ENCODE measurements around the gene NAIF1.

The NAIF1 gene

DNA sequence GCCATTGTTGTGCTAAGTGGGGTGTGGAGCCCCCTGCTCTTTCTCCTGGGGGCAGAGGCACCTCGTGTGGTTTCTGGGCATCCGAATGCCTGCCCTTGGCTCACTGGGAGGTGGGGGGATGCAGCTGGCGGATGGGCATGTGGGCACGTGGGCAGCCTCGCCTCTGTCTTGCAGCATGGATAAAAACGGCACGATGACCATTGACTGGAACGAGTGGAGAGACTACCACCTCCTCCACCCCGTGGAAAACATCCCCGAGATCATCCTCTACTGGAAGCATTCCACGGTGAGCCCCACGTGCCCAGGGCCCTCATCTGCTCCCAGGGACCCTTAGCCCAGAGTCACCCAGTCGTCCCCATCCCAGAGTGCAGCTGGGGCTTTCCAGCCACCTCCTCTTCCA is 35.1 kb upstream of the NAIF1 start:
- no peak for DNase-seq (ENCODE audit: low spot score)

DNA sequence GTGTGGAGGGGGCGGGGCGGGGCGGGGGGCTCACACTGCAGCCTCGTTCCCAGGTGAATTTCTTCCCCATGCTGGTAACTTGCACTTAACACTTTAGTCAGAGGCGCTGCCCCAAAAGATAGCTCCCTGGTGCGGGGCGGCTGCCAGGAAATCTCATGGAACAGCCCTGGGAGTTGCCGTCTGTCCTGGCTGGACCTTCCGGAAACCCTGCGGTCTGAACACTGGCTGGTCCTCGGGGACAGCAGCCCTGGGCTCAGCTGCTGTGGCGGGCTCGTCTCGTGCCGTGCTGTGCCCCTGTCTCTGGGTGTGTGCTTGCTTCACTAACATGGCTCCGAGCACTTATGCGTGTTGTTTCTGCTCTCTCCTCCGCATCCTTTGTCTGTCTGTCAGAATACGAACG is 34.6 kb upstream of the NAIF1 start:
- no peak for DNase-seq (ENCODE audit: low spot score)

DNA sequence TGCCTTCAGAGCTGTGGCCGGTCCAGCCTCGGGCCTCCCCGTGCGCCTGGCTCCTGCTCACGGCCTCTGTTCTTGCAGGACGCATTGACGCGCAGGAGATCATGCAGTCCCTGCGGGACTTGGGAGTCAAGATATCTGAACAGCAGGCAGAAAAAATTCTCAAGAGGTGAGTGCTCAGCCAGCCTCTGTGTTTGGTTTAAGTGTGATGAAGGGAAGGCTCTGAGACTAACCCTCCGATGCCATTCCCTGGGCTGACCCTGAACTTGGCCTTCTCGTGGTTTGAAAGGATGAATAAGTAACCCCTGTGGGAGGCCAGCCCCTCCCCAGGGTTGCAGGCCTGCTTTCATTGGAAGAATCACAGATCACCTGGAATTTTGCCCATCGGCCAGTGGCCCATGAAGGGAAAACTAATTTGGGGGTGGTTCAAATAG is 34.1 kb upstream of the NAIF1 start:
- DNase-seq (ENCODE audit: low spot score) = no peak

DNA sequence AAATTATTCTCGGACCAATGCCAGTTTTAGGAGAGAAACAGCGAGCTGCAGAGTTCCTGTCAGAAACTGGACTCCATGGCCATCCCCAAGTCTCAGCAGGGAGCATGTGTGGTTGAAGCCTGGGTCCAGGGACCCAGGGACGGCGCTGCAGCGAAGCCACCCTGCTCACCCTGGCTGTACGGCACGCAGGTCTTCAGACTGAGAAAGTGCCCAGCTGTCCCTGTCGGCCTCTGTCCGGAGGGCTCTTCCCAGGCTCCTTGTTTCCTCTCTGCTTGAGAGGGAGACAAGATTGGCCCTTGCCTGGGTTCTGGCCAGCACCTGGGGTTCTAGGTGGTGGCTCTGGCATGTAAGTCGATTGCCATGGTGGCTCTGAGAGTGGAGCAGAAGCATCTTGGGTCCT is 33.5 kb upstream of the NAIF1 start:
- DNase-seq (ENCODE audit: low spot score) = no peak

DNA sequence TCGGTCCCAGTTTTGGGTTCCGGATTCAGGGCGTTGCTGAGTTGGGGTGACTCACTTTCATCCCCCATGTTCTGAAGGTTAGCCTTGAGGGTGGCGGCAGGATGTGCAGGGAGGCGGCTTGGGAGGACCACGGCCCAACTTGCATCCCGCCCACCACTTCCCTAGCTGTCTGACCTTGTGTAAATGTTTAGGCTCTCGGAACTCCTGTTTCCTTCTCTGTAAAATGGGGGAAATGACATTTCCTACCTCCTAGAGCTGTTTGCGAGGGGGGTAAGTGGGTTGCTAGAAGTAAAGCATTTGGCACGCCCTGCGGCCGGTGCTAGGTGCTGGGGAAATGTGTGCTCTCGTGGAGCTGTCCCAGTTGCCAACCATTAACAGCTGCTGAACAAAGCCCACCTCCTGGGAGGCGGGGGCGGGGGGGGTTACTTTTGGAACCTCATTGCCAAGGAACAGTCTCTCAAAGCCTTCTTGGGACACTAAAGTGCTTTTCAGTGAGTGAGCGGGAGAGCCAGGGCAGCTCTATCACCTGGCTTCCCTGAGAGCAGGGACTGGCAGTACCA is 32.9 kb upstream of the NAIF1 start:
- no peak for DNase-seq (ENCODE audit: low spot score)

DNA sequence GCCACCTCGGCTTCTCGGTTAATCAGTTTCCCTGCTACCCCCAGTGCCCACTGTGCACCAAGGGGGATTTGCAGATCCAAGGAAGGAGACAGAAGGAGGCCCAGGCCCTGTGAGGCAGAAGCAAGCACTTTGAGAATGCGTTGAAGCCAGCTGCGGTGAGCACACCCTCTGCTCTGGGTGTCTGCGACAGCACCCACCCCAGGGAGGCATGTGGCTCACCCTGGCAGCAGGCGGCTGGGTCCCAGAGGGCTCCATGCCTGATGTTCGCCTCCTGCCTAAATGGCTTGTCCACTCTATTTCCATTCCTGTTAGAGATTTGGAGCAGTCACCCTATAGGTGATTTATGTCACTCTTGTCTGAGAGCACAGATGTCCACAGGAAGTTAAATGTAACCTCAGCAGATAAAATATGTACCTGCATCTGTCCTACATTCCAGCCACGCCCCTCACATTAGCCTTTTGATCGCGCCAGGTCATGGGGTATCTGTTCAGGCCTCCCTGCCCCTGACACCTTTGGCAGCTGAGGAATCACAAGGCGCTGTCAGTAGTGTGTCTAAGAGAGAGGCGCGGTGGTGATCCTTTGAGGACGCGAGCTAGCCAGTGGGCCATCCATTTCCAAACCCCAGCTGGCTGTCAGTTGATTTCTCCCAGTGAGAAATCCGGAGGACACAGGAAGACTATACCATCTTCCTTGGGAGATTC is 32.3 kb upstream of the NAIF1 start:
- DNase-seq (ENCODE audit: low spot score) = no peak

DNA sequence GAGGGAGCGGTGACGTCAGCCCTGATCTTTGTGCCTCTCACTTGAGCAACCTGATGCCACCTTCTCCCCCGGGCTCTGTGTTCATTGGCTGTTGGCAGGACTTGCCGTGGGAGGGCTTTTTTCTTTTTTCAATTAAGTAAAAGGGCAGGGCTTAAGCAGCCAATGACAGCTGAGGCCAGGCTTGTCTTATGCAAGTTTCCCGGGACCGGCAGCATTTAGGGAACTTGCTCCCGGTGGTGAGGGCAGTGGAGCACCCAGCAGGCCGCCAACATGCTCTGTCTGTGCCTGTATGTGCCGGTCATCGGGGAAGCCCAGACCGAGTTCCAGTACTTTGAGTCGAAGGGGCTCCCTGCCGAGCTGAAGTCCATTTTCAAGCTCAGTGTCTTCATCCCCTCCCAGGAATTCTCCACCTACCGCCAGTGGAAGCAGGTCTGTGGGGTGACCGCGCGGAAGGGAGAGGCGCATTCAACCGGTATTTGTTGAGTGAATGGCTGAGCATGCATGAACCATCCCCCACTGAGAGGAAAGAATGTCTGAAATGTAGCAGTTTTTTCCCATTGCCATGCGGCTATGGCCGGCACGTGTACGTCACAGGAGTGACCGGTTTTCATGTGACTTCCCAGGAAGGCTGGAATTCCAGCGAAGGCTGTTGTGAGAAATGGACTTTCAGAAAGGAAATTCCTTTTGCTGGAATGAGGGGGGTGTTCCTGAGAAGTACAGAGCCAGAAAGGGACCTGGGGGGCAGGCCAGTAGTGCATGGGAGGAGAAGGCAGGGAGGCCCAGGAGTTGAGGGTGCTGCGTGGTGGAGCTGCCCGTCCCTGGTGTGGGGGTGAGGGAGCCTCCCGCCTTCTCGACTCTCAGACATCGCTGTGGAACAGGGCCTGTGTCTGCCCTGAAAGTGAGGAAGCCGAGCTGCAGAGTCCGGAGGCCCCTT is 31.4 kb upstream of the NAIF1 start:
- DNase-seq (ENCODE audit: low spot score) = peak; percentile 93

DNA sequence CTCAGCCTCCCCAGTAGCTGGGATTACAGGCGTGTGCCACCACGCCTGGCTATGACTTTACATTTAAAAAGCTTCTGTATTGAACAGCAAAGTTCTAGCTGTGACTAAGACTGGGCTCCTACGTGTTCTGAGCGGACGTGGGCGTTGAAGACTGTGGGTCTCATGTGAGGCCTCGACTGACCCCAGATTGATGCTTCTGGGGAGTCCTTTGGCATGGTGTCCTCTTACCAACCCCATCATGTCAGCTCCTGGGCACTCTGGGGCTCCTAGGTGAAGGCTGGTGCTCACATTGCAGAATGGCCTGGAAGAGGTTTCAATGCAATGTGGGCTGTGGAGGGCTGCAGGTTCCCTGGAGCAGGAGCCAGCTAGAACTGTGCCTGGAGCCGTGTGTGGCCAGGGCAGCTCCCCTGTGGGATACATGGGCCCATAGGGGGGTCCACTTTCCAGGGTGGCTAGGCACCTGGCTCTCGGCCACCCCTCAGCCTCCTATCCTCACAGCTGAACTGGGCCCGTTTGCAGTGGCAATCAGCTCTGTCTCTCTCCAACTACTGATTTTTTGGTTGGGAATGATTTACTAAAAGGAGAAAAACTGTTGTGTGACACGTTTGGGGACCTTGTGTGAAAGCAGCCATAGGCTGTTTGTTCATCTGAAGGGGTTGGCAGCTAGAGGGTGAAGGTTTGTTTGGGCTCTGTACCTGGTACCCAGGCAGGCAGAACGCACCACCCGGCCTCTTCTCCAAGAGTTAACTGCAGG is 30.6 kb upstream of the NAIF1 start:
- DNase-seq (ENCODE audit: low spot score) = no peak

DNA sequence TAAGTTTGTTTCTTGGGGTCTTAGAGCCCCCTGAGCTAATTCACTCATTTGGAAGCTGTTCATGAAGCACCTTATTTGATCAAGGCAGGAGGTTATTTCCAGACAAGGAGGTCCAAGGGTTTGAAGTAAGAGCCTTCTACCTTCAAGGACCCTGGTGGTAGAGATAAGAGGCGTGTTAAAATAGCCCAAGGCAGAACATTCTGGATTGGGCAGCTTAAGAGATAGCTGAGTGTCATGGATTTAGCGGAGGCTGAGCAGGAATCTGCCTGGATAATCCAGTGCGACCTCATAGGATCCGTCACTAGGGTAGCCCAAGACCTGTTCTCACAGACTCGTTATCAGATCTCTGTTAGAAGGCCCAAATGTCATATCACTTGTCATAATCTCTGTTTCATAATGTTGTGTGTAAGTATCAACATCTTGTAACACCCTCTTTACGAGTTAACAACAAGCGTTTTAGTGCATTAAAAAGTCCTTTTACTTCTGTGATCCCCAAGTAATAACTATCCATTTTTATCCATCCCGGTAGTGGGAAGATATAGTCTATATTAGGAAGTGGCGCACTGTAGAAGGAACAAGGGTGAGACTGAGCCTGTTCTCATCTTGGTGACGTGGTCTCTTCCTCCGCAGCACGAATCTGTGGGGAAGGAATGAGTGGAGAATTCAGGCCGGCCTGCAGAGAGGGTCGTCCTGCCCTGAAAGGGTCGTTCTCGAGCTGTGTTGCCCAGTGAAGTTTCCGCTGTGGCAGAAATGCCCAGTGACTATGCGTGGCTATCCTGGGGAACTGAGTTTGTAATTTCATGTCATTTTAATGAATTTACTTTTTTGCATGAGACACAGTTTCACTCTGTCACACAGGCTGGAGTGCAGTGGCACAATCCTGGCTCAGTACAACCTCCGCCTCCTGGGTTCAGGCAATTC is 29.8 kb upstream of the NAIF1 start:
- DNase-seq (ENCODE audit: low spot score) = no peak

DNA sequence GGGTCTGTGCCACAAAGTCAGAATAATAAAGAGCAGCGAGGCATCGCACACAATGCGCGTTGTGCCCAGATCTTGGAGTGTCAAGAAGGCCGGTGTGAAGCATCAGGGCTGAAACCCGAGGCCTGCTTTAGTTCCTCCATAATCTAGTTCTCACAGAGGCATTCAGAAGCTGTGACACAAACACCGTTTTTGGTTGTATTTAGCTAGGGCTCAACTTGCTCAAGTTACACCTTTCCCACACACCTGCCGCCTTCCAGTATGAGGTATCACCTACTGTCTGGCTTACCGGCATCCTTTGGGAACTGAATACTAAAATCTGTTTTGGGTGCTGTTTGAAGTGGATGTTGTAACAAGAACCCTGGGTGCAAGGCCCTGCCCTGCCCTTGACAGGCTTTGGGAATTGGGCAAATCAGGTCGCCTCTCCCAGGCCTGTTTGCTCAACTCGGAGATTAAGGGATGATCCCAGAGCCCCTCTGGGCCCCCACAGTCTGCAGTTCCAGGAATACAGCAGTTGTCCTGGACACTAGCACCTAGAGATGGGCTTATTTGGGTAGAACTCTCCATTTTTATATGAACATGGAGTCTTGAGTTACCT is 27.9 kb upstream of the NAIF1 start:
- no peak for DNase-seq (ENCODE audit: low spot score)

DNA sequence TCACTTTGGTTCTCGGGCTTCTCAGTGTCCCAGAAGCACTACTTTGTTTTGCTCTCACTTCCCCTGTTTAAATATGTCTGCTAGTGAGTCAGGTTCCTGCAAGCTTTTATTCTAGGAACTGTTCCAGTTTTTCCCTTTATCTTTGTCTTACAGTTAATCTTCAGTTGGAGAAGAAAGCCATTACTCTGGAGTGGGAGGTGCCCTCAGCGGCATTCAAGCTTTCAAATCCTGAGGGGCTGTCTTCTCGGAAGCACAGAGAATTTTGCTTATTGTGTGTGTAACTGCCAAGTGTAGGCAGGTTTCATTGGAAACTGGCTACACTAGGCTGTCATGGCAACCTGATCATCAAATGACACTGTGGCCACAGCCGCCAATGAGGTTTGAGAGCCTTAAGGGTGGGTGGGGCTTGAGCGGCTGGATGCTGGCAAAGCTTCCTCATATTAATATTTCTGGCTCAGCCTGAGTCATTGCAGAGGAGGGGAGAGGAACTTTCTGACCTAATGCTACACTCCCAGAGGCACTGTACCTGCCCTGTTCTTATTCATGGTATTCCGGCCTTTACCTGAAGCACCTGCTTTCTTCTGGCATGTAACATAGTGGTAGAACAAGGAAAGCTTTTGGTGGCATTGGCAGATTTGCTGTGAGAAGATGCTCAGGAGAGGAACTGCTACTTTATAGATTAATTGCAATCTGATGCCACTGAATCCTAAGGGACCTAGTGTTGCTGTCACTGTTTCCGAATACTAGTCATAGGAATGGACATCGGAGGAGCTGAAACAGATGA is 27.2 kb upstream of the NAIF1 start:
- DNase-seq (ENCODE audit: low spot score) = peak; percentile 96

DNA sequence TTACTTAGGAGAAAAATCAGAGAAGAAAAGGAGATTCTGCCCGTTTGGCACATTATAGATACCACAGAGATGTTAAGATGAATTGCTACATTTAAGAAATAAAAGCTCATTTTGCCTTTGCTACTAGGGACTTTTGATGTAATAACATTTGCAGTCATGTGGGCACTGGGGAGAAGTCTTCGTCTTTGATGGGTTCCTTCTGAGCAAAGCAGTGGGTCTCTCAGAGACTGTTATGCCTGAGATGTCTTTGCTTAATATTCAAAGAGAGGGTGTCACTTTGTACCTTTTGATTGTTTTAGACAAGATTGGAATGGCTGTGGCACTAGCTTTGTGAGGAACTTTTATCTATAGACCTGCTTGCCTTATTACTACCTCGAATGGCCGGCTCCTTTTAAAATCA is 25.9 kb upstream of the NAIF1 start:
- DNase-seq (ENCODE audit: low spot score) = no peak

DNA sequence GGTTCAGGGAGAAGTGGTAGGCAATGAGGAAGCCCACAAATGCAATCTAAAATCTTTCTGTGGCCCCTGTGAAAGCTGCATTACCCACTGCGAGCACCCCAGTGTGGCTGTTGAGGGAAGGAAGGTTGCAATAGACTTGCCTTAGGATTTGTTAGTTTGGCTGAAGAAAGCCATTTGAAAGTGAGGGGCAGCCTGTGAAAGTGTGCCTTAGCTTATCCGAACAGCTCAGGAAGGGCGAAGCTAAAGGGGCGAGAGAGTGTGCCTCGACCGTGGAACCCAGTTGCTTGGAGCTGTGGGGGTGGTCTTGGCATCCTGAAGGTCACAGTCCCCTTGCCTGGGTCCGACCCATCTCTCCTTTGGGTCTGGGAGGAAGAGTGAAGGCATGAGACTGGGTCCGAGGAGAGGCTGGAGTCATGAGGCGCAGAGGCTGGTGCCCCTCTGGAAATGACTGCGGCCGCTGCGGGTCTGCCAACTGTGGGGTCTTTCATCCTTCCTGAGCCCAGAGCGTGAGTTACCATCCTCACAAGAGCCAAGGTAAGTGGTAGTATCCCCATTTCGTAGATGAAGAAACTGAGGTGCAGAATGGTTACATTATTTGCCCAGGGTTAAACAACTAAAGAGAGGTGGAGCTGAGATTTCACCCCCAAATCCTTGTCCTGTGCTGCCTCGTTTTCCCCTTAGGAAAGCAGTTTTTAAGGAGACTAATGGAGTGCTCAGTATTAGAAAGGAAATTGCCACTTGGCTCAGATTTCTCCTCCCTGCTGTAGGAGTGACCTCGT is 25.3 kb upstream of the NAIF1 start:
- DNase-seq (ENCODE audit: low spot score) = no peak

DNA sequence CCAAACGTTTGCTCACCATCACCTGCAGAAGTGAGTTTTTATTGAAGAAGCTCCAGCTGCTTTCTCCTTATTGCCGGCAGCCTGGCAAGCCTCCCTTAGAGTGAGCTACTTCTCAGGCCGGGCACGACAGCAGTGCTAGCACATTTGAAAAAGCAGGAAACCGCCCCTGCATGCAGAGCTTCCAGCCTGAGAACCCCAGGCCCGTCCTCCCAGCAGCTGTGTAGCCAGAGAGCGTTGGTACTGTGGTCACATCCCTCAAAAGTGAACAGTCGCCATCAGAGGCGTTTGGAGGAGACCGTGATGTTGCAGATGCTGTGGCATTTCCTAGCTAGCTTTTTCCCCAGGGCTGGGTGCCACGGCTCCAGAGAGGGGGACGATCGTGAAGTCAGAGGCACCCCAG is 24.5 kb upstream of the NAIF1 start:
- DNase-seq (ENCODE audit: low spot score) = peak; percentile 74

DNA sequence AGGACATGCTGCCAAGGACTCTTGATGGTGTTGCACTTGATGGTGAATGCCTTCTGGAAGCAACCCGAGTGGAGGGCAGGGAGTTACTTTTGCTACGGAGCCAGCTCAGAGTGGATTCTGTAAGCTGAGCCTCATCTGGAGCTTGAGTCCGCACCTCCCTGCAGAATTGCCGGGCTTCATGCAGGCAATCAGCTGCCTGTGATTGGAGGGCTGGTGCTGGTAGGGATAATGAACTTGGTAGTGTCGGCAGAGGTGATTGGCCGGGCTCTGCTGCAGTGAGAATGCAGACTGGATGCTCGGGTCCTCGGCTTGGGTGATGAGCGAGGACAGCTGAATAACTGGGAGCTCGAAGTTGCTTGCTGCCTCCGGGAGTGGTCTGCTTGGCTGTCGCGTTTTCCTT is 24.0 kb upstream of the NAIF1 start:
- DNase-seq (ENCODE audit: low spot score) = peak; percentile 96

DNA sequence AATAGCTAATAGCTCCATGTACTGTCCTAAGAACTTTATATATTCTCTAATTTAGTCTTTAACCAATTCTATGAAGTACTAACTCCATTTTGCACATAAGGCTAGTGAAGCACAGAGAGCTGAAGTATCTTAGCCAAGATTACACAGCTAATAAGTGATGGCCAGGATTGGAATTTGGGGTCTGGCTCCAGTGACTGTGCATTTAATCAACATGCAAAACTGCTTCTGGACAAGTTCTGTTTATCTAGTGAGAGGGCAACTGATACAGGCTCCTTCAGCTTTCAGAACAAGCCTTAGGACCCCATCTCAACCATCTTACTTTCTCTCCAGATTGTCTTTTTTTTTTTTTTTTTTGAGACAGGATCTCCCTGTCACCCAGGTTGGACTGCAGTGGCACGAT is 22.2 kb upstream of the NAIF1 start:
- DNase-seq (ENCODE audit: low spot score) = no peak

DNA sequence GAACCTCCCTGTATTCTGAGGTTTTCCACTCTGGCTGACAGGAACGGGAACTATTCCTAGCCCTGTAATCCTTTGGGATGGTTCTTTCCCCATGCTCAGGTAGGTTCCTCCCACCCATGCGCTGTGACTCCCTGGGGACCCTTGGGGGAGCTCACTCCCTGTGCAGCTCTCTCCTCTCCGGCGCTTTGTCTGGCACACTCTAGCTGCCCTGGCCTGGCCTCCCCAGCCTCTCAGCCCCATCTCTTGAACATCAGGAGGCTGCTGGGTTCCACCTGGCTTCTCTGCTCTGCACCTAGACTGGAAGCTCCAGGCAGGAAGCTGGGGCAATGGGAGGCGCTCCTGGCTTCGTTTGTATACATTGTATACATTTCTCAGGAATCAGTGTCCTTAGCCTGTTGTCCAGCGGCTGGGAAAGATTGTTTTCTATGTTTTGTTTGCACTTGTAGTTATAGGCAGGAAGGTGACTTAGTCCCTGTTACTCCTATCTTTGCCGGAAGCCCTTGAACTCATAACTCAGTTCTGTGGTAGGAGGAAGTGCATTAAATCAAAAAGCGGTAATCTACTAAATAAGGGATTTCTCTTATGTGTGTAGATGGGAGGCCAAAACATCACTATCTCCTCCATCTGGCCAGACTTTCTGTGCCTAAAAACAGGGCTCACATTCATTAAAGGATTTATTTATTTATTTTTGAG is 21.3 kb upstream of the NAIF1 start:
- DNase-seq (ENCODE audit: low spot score) = no peak

DNA sequence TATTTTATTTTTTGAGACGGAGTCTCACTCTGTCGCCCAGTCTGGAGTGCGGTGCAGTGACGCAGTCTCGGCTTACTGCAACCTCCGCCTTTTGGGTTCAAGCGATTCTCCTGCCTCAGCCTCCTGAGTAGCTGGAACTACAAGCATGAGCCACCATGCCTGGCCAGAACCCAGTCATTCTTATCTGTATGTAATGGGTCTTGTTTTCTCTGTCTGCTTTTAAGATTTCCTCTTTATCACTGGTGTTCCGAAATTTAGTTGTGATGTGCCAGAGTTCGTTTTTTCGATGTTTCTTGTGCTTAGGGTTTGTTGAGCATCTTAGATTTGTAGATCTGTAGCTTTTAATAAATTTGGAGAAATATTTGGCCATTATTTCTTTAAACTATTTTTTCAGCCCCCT is 20.1 kb upstream of the NAIF1 start:
- DNase-seq (ENCODE audit: low spot score) = no peak

DNA sequence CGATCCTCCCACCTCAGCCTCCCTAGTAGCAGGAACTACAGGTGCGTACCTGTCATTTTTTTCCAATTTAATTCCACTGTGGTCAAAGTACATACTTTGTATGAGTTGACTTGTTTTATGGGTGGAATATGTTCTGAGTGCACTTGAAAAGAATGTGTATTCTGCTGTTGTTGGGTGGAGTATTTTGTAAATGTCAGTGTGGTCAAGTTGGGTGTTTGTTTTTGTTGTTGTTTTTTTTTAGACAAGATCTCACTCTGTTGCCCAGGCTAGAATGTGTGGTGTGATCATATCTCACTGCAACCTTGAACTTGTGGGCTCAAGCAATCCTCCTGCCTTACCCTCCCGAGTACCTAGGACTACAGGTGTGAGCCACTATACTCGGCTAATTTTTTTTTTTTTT is 18.8 kb upstream of the NAIF1 start:
- DNase-seq (ENCODE audit: low spot score) = no peak

Data from Ammon's horn (tissue), 1 donor.